T1000 (cell line): ENCODE data around the gene UPK3BL1.
"Not testable (repeated sequence)": the region's sequence is repeated elsewhere in the genome, so short reads cannot be mapped to it uniquely, and the experiment has no call there.

Experiments
- DNase-seq: peaks from one replicate; lab custom pipeline; 2025; ENCODE audit warnings: mixed read lengths; lab: John Stamatoyannopoulos, UW

UPK3BL1 gene

DNA sequence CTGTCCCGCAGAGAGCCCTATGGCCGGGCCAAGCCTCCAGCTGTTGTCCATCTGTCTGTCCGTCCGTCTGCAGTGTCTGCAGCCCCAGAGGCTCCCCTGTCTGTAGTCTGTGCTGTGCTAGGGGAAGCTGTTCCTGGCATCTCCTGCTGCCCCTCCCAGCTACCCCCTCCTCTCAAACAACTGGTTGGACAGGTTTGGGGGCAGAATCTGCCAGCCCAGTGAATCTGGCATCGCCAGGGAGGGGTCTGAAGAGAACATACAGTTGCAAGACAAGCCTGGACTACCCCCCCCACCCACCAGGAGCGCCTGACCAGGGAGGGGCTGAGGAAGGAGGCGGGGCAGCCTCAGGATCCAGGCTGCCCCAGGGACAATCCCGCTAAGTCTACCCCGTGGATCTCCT lies at the start of gene UPK3BL1:
Gene UPK3BL1, minus strand, starts transcription at position 101 of the 400 bp plus-strand sequence. Its CDS starts 50 bp downstream, at position 51.
- DNase-seq, result not testable (repeated sequence)

DNA sequence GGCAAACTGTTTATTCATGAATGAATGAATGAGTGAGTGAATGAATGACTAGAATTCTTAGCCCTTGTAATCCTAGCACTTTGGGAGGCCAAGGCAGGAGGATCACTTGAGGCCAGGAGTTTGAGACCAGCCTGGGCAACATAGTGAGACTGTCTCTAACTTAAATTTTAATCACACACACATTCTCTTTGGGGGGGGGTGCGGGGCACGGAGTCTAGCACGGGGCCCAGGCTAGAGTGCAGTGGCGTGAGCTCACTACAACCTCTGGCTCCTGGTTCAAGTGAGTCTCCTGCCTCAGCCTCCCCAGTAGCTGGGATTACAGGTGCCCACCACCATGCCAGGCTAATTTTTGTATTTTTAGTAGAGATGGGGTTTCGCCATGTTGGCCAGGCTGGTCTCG lies 48.0 kb upstream of the UPK3BL1 start:
- not testable (repeated sequence) for DNase-seq

DNA sequence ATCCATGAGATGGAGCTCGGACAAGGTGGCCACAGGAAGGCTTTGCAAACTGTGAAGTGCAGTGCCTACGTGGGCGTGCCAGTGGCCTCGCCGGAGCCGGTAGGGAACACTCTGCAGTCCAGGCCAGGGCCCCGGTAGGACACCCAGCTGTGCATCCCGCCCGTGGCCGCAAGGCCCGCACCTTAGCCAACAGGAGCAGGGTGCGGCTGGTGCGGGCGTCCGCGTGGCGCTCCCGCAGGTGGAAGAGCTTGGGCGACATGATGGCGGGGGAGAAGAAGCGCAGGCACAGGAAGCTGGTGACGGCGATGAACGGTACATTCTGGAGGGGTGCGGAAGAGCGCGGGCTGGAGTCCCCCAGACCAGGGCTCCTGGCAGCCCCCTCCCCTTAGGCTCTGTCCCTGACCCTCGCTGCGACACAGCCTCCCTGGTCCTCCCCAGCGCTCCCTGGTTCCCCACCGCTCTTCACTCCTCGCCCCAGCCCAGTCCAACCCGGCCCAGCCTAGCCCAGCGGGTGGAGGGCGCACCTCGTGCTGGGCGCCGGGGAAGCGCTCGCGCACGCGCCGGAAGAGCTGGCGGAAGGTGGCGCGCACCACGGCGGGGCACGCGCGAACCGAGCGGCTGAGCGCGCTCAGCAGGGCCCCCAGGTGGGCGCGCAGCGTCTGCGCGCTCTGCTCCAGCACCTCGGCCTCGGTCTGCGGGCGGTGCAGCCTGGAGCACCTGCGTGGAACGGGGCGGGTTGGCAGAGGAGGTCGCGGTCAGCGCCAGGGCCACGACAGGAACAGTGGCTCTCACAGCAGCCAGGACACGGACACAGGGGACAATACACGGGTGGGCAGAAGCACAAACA lies 47.1 kb upstream of the UPK3BL1 start:
- not testable (repeated sequence) for DNase-seq

DNA sequence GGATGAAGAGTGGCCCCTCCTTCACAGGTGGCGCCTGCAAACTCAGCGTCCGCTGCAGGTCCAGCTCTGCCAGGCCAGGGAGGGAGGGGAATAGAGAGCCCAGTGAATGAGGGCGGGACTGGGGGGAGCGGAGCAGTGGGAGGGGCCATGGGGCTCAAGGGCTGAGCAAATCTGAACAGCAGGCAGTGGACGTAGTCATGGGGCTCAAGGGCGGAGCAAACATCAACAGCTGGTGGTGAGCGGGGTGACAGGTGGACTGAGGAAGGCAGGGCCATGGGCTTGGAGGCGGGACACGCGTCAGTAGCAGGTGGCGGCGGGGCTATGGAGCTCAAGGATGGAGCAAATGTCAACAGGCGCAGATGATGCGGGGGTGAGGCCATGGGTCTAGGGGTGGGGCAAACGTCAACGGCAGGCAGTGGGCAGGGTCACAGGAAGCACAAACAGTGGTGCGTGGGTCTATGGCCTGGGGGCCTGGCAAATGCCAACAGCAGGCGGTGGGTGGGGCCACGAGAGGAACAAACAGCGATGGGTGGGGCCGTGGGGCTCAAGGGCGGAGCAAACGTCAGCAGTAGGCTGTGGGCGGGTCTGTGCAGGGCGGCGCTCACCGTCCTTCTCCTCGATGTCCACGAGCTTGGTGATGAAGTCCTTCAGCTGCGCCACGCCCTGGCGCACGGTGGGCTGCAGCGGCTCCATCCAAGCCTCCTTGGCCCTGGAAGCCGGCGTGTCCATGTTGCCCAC lies 45.9 kb upstream of the UPK3BL1 start:
- DNase-seq, result not testable (repeated sequence)

DNA sequence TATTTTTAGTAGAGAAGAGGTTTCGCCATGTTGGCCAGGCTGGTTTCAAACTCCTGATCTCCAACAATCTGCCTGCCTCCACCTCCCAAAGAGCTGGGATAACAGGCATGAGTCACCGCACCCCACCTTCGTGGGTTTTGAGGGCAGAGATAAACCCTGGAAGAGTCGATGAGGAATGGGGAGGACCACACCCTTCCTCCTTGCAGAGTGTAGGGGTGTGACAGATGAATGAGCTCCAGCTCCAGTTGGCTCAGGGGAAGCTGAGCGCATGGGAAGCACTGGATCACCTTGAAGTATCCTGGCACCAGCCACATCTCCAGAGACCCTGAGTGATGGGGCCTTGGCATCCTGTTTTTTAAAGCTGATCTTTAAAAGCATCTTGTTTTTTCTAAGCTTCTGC lies 40.0 kb upstream of the UPK3BL1 start:
- not testable (repeated sequence) for DNase-seq

DNA sequence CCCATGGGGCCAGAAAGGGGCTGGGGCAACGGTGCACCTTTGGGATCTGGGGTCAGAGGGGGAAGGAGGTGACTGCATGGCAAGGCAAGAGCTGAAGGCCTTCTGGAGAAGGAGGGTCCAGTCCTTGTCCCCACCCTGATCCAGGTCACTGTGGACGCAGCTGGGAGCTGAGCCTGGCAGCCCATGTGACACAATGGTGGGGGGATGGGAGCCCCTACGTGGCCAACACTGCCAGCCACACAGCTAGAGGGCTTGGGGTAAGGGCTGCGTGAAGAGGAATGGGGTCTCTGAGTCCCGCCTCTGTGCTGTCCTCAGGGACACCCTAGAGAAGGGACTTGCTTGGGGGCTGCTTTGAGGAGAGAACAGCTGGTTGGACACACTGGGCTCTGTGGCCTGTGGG lies 38.2 kb upstream of the UPK3BL1 start:
- DNase-seq, result not testable (repeated sequence)

- not testable (repeated sequence) for DNase-seq
Measured at GRCh38 chr7:102675545-102675944, 33.0 kb upstream of the UPK3BL1 start.

- DNase-seq, result not testable (repeated sequence)
Measured at GRCh38 chr7:102673447-102674067, 31.0 kb upstream of the UPK3BL1 start.

GRCh38 chr7:102671956-102672307 lies 29.3 kb upstream of the UPK3BL1 start:
- not testable (repeated sequence) for DNase-seq

- not testable (repeated sequence) for DNase-seq
Measured at GRCh38 chr7:102671166-102671955, 28.8 kb upstream of the UPK3BL1 start, which contains the start of gene POLR2J2. Gene POLR2J2, minus strand, starts transcription at chr7:102671663. Its CDS starts 62 bp downstream, at chr7:102671601.

- not testable (repeated sequence) for DNase-seq
Measured at GRCh38 chr7:102667523-102667922, 24.9 kb upstream of the UPK3BL1 start.

DNA sequence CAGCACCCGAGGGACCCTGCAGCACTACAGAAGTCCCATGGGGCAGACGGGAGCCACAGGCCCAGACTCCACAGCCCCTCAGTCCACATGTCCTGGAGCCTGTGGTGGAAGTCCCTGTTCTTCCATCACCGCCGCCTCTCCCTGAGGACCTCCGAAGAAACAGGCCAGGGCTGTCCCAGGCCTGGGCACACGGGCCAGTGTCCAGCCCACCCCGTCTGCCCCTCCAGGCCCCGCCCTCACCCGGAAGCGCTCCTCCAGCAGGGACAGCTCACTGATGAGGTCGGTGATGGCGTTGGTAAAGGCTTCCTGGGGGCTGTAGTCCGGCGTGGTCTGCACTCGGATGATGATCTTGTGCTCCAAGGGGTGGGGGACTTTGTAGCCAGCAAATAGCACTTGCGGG lies 24.3 kb upstream of the UPK3BL1 start:
- not testable (repeated sequence) for DNase-seq

GRCh38 chr7:102664765-102665164 lies 22.2 kb upstream of the UPK3BL1 start:
- DNase-seq, result not testable (repeated sequence)

- DNase-seq, result not testable (repeated sequence)
Measured at GRCh38 chr7:102649924-102650323, 7.3 kb upstream of the UPK3BL1 start, which contains the start of gene SPDYE2B. Gene SPDYE2B, plus strand, starts transcription at chr7:102650319. Its CDS starts 2,030 bp downstream, at chr7:102652349.

- not testable (repeated sequence) for DNase-seq
Measured at GRCh38 chr7:102647813-102648212, 5.2 kb upstream of the UPK3BL1 start.

- not testable (repeated sequence) for DNase-seq
Measured at GRCh38 chr7:102643404-102643803, 813 bp upstream of the UPK3BL1 start.

- not testable (repeated sequence) for DNase-seq
Measured at GRCh38 chr7:102638848-102639247, 3.7 kb downstream of the UPK3BL1 start.

- not testable (repeated sequence) for DNase-seq
Measured at GRCh38 chr7:102636956-102637355, 5.6 kb downstream of the UPK3BL1 start.

DNA sequence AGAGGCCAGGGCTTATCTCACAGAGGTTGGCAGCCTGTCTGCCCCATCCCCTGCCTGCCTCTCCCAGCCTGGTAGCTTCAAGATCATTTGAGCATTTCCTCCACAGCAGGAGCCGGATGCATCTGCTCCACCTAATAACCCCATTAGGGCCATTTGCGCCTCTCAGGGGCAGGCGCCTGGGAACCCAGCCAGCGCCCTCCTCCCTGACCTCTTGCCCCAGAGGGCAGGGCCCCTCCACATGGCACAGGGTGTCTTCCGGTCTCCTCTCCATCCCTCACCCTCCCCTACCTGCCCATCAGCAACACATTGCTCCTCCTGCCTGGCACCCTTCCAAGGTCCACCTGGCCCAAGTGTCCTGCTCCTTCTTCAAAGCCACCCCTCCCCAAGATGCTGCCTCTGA lies 7.2 kb downstream of the UPK3BL1 start:
- not testable (repeated sequence) for DNase-seq

GRCh38 chr7:102634299-102634698 lies 8.3 kb downstream of the UPK3BL1 start:
- not testable (repeated sequence) for DNase-seq

DNA sequence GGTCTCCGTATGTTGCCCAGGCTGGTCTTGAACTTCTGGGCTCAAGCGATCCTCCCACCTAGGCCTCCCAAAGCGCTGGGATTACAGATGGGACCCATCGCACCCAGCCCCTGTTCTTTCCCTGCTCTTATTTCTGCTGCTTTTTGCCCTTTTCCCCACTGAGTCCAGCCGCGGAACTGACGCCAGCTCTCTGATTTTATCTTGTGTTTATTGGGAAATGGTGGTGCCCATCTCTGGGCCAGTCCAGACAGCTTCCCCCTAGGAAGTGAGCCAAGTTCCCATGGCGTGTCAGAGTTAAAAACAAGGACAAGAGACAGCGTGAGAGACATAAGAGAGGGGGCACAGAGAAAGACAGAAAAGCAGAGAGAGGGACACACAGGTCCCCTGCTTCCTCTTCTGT lies 12.0 kb downstream of the UPK3BL1 start:
- DNase-seq, result not testable (repeated sequence)
